Sigmoid colon (tissue), 4 donors: ENCODE measurements around the gene CBL.

Experiments
- CTCF ChIP-seq, 4 experiments: fragments of 450-650 bp in 3 of 4; fragments of 200-600 bp in 1 of 4; IDR thresholded peaks; one replicate each; pipeline ENCODE4 v1.5.1; 2016 to 2019; ENCODE audit warnings: antibody characterized with exemption in 4 of 4, mild to moderate bottlenecking in 3 of 4, moderate library complexity in 2 of 4
- EP300 ChIP-seq, 4 donors: sonication (generic); formaldehyde crosslinking; IDR thresholded peaks; one replicate each; pipeline ENCODE4 v1.6.1; 2017; ENCODE audit warnings: antibody characterized with exemption in 4 of 4
- POLR2AphosphoS5 ChIP-seq, 4 donors: sonication (generic); formaldehyde crosslinking; IDR thresholded peaks; one replicate each; pipeline ENCODE4 v1.6.1; 2017; ENCODE audit warnings: antibody characterized with exemption in 4 of 4

GRCh38 chr11:119254239-119254638, 48.1 kb downstream of the CBL start:
- TF ChIP-seq CTCF (IDR thresholded peaks at IDR 0.05) = no peak
- no peak for TF ChIP-seq POLR2AphosphoS5 (IDR thresholded peaks at IDR 0.05)
- no peak for TF ChIP-seq EP300 (IDR thresholded peaks at IDR 0.05)
